ENCODE results near the gene SRSF8.

DNA sequence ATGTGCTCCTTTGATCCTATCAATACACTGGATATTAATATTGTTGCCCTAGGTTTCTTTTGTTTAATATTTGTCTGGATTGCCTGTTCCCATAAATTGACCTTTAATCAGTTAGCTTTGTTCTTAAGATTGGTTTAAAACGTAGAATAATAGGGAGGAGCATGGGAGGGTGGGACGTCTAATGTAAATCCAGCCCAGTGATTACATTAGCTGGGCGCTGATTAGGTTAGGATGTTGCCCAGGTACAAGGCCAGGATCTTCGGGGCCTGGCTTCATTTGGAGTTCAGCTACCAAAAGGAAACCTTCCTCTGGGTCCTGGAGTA, at the start of gene SRSF8:
- TF ChIP-seq, protein P1, sequence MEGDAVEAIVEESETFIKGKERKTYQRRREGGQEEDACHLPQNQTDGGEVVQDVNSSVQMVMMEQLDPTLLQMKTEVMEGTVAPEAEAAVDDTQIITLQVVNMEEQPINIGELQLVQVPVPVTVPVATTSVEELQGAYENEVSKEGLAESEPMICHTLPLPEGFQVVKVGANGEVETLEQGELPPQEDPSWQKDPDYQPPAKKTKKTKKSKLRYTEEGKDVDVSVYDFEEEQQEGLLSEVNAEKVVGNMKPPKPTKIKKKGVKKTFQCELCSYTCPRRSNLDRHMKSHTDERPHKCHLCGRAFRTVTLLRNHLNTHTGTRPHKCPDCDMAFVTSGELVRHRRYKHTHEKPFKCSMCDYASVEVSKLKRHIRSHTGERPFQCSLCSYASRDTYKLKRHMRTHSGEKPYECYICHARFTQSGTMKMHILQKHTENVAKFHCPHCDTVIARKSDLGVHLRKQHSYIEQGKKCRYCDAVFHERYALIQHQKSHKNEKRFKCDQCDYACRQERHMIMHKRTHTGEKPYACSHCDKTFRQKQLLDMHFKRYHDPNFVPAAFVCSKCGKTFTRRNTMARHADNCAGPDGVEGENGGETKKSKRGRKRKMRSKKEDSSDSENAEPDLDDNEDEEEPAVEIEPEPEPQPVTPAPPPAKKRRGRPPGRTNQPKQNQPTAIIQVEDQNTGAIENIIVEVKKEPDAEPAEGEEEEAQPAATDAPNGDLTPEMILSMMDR (IDR thresholded peaks at IDR 0.05; ENCODE audit: borderline replicate concordance, extremely low read depth, low read length, poor library complexity, severe bottlenecking), result no peak
- no peak for TF ChIP-seq EZH2 (IDR thresholded peaks at IDR 0.05; ENCODE audit: borderline replicate concordance, low read depth, low read length, severe bottlenecking)

Measured in DND-41 (cell line).